ENCODE data around the gene RAB44. TPM values are rescaled to one million over a fixed set of nuclear protein-coding genes. Genes with fewer than 3 reads are reported as not detected.
A peak's percentile ranks its signal among the peaks of the same experiment; 100 is the strongest.

RAB44 gene
- total RNA-seq, 1 experiment from 2014 or later, result under 0.01 TPM

DNA sequence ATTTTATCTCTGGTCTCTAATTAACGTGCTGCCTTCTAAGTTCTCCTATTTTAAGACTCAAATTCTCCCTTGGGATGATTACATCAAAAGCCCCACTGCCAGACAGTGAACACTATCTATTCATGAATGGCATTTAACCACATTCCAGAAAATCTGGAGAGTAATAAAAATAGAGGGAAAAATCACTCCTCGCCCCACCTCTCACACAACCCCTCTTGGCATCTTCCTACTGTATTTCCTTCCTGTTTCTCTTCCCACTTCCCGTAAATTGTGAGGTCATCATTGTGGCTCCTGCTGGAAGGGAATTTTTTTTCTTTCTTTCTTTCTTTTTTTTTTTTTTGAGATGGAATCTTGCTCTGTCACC, 31.5 kb downstream of the RAB44 start:
- DNase-seq (ENCODE audit: low read depth), result peak; percentile 47

DNA sequence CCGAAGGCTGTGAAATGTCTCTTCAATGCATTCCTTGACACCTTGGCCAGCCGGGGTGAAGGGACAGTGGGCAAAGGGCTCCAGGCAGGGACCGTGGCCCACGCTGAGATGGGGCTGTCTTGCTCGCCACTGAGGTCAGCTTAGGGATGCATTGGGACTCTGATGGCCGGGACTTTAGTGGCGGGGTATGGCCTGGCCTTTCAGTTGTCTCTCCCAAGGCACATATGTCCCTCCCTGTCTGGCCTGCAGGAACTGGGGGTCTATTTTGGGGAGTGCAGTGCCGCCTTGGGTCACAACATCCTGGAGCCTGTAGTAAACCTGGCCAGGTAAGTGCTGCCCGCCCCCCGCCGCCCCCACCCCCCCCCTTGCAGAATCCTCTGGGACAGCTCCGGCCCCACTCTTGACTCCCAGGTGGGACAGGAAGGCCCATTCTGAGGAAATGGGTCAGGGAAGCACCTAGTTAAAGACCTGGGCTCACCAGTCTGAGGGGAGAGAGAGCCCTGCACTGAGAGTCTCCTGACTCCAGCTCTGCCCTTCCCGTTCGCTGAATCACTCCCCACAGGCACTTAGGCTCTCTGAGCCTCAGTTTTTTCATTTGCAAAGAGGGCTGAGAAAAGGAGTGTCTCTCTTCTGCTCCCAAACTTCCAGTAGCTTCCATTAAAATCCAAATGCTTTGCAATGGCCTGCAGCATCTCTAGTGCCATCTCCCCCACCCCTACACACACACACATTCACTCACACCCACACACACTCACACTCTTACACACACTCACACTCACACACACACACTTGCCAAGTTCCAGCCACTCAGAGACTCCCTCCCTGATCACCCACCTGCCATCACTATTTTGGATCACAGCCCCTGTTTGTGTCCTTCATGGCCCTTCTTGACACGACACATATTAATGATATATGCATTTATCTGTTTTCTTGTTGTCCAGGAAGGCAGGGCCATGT, 33.1 kb downstream of the RAB44 start:
- no peak for DNase-seq (ENCODE audit: low read depth)

DNA sequence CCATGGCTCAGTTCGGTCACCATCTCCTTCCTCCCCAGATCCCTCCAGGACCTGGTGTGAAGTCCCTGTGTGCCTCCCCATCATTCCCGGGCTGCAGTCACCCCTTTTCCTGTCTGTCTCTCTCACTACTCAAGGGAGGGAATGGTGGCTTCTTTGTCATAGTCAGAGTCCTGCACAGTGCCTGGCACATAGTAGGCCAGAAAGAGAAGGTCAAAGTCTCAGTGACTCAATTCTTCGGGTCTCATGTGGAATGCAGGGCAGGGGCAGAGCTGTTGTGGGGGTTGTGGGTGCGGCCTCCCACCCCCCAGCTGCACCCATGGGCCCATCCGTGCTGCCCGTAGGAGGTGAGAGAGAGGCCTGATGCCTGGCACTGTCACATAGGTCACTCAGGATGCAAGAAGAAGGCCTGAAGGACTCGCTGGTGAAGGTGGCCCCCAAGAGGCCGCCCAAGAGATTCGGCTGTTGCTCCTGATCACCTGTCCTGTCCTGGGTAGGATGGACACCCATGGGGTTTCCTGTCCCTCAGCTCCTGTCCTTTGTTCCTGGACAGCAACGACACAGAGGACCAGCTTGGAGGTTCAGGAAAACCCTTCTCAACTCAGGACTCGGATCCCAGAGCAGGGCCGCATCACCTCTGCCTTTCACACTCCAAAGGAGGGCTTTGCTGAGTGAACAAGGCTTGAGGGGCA, 34.1 kb downstream of the RAB44 start:
- no peak for DNase-seq (ENCODE audit: low read depth)

DNA sequence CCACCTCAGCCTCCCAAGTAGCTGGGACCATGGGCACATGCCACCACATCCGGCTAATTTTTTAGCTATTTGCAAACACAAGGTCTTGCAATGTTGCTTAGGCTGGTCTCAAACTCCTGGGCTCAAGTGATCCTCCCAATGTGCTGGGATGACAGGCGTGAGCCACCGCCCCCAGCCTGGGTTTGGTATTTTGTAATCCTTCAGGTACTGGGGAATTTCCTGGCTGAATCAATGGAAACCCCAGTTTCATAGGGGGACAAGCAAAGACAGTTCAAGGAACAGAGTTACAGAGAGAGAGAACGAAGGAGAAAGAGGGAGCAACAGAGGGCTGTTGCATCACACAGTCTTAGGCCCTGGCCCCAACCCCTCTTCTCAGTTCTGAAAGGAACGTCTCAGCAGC, 35.7 kb downstream of the RAB44 start:
- no peak for DNase-seq (ENCODE audit: low read depth)

DNA sequence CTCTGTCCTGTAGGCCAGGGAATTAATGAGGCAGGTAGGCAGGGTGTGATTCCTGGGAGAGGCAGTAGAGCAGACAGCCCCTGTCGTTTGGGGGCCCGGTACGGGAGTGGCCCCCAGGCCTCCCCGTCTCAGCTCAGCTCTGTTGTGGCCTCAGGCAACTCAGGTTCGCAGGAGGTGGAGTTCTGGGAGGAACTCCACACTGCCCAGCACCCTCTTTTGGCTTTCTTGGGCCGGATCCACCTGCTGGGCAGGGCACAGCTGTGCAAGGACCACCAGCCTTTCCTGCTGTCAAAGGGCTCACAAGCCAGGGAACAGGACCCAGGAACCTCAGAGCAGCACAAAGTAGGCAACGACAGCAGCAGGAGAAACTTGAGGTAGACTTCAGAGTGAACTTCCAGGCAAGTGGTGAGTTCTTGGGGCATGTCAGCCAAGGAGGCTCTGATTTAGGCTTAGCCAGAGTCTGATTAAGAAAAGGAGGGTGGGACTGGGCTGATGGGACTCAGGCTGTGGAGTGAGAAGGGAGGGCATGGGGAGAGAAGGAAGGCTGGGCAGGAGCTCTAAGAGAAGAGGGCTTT, 36.9 kb downstream of the RAB44 start:
- no peak for DNase-seq (ENCODE audit: low read depth)

DNA sequence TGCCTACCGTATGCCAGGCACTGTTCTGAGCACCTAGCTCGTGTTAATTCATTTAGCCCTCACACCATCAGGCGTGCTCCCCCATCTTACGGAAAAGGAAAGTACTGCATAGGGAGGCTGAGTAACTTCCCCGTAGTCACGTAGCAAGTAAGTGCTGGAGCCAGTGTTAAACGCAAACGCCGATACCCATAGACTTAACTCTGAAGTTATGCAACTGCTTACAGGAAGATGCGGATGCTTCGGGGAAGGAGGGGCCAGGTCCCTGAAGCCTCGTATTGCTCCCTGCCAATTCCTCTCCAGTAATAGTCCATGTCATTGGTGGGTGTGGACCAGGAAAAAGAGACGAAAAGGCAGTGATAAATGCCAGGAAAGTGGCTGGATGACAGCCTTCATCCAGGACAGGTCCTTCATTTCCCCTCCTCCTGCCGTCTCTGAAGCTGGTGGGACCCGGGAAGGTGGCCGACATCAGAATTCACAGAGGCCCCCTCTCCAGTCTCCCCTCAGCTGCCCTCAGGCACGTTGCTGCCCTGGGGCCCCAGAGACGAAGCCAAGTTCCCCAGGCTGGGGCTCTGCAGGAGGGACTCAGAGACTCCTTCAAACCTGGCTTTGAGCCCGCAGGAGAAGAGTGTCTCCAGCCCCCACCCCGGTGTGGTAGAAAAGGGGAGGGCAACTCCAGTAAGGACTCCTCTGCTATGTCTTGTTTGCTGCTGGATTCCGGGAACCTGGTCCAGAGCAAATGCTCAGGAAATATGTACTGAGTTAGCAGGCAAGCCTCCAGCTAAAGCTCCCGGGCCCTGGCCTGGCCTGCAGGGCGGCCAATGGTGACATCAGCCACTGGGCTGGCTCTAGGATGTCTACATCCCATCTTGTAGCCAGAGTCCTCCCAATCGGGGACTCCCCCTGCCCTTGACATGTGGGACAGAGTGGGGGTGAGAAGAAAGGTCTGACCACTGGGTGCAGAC, 37.8 kb downstream of the RAB44 start:
- peak; percentile 57 for DNase-seq (ENCODE audit: low read depth)

DNA sequence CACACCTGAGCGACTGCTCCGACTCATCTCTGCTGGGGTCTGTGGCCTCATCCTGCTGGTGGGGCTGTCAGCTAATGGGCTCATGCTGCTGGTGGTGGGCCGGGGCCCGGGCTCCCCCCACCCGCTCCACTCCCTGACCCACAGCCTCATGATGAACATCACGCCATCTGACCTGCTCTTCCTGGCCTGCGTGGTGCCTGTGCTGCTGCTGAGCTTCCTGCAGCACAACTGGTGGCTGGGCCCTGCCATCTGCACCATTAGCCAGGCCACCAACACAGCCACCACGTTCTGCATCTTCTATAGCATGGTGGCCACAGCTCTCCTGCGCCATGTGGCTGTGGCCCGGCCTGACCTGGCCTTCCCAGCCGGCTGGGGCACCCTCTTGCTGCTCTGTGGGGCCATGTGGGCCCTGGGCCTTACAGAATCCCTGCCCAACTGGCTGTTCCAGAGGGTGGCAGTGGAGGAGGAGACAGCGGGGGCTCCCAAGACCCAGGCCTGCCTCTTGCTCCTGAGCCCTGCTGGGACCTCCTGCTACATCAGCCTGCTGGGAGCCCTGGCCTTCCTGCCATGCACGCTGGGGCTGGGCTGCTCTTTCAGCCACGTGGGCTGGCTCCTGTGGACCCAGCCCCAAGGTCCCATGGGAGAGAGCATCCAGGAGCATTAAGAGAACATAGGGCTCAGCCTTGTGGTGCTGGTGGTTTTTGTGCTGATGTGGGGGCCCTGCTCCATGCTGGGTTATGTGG, 39.6 kb downstream of the RAB44 start:
- DNase-seq (ENCODE audit: low read depth), result no peak

DNA sequence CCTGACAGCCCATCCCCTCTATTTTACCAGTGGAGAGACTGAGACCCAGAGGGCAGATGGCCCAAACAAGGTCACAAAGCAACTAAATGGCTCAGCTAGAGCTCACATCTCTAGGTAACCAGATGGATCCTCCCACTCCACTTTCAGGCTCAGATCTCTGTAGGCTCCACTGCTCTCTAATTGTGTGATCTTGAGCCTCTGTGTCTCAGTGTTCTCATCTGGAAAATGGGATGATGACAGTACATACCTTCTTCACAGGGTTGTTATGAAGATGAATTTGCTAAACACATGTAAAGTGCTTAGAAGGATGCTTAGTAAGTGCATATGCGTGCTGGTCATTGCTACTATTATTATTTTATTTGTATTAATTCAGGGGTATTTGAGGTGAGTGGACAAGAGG, 40.5 kb downstream of the RAB44 start:
- no peak for DNase-seq (ENCODE audit: low read depth)

DNA sequence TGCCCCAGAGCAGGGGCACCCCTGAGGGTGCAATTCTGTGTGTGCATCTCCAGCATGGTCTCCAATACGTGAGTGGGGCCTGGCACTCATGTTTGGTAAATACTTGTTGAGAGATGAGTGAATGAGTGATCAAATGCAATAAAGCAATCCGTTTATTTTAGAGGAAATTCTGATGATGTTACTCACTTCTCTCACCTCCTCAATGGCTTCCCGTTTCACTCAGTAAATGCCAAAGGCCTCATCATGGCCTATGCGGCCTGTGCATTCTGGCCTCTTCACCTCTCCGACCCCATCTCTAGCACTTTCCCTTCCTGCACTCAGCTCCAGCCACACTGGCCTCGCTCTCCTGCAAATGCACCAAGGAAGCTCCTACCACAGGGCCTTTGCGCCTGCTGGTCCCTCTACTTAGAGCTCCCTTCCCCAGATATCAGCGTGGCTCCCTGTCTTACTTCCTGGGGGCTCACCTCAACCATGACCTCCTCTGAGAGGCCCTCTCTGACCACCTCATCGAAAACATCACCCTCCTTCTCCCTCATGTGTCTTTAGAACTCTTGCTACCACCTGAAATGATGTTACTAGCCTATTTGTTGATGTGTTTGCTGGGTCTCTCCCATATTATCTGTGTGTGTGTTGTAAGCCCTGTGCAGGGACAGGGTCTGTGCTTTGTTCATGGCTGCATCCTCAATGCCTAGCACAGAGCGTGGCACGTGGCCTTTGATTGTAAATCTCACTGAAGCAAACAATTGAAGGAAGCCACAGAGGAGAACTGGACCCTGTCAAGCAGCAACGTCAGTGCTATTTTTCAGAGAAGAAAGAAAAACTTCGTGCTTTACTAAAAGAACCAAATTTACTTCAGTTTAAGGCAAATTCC, 42.6 kb downstream of the RAB44 start:
- DNase-seq (ENCODE audit: low read depth), result no peak

DNA sequence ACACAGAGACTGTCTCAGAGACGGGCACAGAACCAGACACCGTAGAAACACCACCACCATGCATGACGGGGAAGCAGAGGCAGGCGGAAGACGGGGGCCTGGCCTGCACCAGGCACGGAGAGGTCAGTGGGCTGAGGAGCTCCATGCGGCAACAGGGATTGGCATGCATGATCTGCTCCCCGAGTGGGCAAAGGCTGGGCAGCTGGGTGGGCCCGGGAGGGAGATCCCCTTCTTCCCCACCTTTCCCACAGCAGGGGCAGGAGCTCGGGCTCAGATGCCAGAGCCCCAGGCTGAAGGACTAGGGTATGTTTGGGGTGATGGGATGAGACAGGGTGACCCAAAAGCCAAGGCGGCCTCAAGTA, 43.2 kb downstream of the RAB44 start:
- DNase-seq (ENCODE audit: low read depth), result no peak

DNA sequence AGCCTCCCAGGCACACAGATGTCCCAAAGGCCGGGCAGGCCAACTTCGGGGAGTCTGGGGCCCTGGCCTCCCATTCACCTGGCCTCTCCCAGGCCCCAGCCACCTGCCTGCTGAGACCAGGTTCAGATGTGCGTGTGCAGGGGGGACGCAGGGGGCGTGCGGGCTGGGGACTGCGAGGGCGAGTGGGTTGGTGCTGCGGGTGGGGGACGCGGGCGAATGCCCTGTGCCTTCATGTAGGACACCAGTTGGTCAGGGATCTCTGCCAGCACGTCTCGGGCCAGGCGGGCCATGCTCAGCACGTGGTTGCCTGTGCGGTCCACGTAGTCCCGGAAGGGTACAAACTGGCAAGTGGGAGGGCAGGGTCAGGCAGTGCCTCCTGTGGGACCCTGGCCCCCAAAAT, 44.5 kb downstream of the RAB44 start:
- no peak for DNase-seq (ENCODE audit: low read depth)

DNA sequence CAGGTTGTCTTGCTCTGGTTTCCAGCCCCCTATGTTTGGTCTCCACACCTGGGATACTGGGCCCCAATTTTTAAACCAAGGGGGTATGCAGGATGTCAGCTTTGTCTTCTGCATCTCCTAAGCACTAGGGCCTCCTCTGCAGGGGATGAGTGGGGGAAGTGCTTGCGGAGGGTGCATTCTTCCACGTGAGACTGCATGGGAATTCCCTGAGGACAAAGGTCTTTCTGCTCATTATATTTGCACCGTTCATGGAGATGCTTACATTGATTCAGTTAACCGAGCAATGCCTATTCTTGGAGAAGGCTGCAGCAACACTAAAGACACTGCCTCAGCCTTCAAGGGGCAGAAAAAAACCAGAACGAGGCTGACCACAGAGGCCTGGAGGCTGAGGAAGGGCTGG, 45.4 kb downstream of the RAB44 start:
- DNase-seq (ENCODE audit: low read depth), result no peak

DNA sequence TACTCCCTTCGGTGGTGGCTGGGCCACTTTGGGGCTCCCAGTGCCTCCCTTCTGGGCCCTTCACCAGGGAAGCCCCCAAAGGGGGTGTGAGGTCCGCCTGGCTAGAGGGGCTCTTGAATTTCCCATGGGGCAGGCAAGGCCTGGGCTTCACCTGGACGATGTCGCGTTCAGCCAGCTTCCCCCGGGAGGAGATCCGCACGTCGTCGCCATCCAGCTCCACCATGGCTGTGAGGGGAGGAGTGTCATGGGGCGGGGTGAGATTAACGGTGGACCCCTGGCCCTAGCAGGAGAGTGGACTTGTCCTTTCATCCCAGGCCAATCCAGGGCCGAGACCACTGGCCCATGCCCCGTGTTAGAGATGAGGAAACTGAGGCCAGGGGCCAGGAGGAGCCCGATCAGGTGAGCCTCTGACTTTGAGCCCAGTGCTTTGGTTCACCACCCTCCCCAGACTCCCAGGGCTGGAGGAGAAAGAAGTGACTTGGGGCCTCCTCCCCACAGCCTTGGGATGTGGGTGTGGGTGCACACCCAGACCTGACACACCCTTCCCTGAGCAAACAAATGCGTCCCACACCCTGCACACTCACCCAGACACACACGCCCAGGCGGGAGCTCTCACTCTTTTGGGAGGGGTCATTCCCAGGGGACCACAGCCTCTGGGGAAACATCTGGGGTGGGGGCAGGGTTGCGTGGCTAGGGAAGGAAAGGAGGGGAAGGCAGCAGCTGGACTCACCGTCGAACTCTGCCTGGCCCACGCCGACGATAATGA, 46.1 kb downstream of the RAB44 start:
- DNase-seq (ENCODE audit: low read depth), result peak; percentile 32

DNA sequence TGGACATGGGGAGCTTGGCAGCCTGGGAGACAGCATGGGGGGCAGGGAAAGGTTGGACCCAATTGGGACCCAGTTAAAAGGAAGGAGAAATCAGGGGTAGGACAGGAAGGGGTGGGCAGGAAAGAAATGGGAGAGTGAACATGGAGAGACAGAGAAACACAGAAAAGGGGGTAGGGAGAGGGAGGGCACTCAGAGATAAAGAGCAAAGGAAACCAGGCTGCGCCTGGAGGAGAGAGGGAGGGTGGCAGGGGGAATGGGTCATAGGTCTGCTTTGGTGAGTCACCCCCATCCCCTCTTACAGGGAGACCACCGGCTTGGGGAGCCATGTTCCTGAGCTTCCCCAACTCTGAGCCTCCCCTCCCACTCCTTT, 46.7 kb downstream of the RAB44 start:
- no peak for DNase-seq (ENCODE audit: low read depth)

DNA sequence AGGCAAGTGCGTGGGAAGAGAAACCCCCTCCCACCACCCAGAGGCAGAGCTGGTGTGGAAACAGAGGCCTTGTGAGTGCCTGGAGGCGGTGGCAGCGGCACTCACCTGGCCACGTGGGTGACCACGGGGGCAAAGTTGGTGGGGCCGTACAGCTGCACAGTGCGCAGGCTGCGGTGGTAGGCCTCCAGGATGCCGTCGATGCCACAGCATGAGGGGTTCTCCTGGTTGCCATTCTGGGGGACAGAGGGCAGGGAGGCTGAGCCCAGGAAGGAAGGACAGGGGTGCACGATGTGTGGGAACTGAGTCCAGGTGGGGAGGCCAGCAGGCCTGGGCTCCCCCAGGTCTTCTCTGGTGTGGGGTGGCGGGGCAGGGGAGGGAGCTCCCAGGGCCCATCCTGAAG, 47.7 kb downstream of the RAB44 start:
- no peak for DNase-seq (ENCODE audit: low read depth)

DNA sequence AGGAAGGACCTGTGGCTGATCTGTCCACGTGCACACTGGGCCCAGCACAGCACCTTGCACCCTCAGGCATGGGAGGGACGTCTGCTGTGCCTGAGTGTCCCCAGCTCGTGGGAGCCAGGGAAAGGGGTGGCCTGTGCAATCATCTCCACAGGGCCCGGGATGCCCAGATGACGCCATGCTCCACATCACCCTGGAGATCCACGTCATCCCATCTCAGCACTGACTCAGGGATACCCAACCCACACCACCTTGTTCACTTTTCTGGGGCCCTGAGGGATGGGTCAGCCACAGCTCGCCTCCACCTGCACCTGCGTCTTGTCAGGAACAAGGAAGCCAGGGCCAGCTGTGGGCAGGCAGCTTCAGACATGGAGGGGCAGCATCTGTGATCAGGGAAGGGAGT, 48.2 kb downstream of the RAB44 start:
- no peak for DNase-seq (ENCODE audit: low read depth)

DNA sequence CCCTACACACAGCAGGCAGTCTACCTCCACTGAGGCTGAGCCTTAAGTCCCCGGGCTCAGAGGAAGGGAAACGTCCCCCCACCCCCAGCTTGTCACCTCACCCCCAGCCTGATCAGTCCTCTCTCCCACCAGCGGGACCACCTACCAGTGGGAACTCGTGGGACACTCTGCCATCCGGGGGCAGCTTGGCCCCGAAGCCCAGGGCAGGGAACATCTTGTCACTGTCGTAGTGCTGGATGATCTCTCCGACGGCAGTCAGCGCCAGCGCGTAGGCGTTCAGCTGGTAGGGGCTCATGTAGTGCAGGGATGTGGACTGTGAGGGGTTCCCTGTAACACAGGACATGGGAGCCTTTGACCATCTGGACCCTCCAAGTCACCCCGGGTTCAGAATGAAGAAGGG, 48.6 kb downstream of the RAB44 start:
- DNase-seq (ENCODE audit: low read depth), result no peak

DNA sequence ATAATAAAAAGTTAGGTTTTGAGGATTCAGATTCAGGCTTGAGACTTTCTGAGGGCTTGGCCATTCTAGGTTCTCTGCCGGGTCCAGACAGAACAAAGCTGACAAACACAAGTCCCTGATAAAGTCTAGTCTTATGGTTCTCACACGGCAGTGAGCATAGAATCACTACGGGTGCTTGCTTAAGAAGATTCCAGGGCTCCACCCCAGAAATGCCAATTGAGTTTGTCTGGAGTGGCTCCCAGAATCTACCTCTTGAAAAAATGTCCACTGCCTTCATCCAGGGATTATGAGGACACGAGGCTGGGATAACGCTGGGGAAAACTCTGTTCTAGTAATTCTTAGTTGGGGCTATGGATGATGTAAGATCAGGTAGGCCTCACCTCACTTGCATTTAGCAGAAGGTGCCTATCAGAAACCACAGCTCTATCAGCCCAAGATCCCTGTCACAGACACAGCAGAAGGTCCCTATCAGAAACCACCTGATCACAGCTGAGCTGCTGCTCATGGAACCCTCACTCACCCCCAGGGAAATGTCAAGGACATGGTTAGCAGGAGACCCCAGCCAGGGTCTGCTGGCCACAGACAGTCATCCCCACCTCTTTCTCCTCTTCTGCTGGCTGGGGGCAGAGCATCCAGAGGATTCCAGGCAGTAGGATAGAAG, 52.3 kb downstream of the RAB44 start:
- DNase-seq (ENCODE audit: low read depth), result no peak

DNA sequence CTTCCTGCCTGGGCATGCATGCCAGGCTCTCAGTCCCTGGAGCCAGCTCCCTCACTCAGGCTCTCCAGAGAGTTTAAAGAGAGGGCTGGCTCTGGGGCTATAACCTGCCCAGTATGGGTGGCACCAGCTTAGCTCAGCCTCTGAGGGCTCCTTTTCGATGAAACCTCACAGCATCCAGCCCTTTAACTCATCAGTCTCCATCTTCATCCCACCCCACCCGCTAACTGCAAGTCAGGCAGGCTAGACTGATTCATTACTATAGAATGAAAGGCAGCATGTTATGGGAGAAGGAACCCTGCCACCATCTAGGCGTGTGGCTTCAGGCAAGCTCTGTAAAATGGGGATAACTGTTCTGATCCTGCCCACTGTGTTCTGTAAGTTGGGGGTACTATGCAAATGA, 53.5 kb downstream of the RAB44 start:
- DNase-seq (ENCODE audit: low read depth), result no peak

Data from Daoy (cell line).